Fibroblast of skin of scalp (primary cell): ENCODE measurements around the gene DENND4C.

Source experiments
- DNase-seq: peaks from one replicate; pipeline ENCODE4 v3.0.0-alpha.2; 2013

DENND4C gene

GRCh38 chr9:19269582-19269981 lies 39.1 kb downstream of the DENND4C start:
- no peak for DNase-seq

GRCh38 chr9:19270421-19270949 lies 40.0 kb downstream of the DENND4C start:
- no peak for DNase-seq

GRCh38 chr9:19271081-19271480 lies 40.6 kb downstream of the DENND4C start:
- no peak for DNase-seq

GRCh38 chr9:19281801-19282200 lies 51.3 kb downstream of the DENND4C start:
- DNase-seq: no peak

GRCh38 chr9:19283072-19283710 lies 52.7 kb downstream of the DENND4C start:
- no peak for DNase-seq

- DNase-seq: no peak
Measured at GRCh38 chr9:19284729-19285128, 54.2 kb downstream of the DENND4C start.

- DNase-seq: peak; percentile 10
Measured at GRCh38 chr9:19286634-19287188, 56.2 kb downstream of the DENND4C start.

GRCh38 chr9:19288081-19288480 lies 57.6 kb downstream of the DENND4C start:
- DNase-seq: no peak

- no peak for DNase-seq
Measured at GRCh38 chr9:19290103-19290502, 59.6 kb downstream of the DENND4C start.

- DNase-seq: no peak
Measured at GRCh38 chr9:19294219-19294618, 63.7 kb downstream of the DENND4C start.

GRCh38 chr9:19298436-19299000 lies 68.0 kb downstream of the DENND4C start:
- DNase-seq: peak; percentile 72

- no peak for DNase-seq
Measured at GRCh38 chr9:19303216-19303615, 72.7 kb downstream of the DENND4C start.

GRCh38 chr9:19306568-19306967 lies 76.1 kb downstream of the DENND4C start:
- no peak for DNase-seq

GRCh38 chr9:19310246-19310645 lies 79.8 kb downstream of the DENND4C start:
- DNase-seq: no peak

GRCh38 chr9:19313573-19313972 lies 83.1 kb downstream of the DENND4C start:
- no peak for DNase-seq

GRCh38 chr9:19320495-19320894 lies 90.0 kb downstream of the DENND4C start:
- no peak for DNase-seq

- no peak for DNase-seq
Measured at GRCh38 chr9:19331877-19332276, 101.4 kb downstream of the DENND4C start.

GRCh38 chr9:19336166-19336565 lies 105.7 kb downstream of the DENND4C start:
- no peak for DNase-seq

GRCh38 chr9:19342947-19343346 lies 112.5 kb downstream of the DENND4C start:
- DNase-seq: no peak

- DNase-seq: no peak
Measured at GRCh38 chr9:19358701-19359100, 128.2 kb downstream of the DENND4C start.

GRCh38 chr9:19369107-19369506 lies 138.6 kb downstream of the DENND4C start:
- DNase-seq: no peak

- peak; percentile 22 for DNase-seq
Measured at GRCh38 chr9:19371942-19372341, 141.4 kb downstream of the DENND4C start.

GRCh38 chr9:19372567-19372966 lies 142.1 kb downstream of the DENND4C start:
- no peak for DNase-seq

- DNase-seq: no peak
Measured at GRCh38 chr9:19373527-19373926, 143.0 kb downstream of the DENND4C start.
